Measurements from ENCODE around the gene NR4A2.

The NR4A2 gene

DNA sequence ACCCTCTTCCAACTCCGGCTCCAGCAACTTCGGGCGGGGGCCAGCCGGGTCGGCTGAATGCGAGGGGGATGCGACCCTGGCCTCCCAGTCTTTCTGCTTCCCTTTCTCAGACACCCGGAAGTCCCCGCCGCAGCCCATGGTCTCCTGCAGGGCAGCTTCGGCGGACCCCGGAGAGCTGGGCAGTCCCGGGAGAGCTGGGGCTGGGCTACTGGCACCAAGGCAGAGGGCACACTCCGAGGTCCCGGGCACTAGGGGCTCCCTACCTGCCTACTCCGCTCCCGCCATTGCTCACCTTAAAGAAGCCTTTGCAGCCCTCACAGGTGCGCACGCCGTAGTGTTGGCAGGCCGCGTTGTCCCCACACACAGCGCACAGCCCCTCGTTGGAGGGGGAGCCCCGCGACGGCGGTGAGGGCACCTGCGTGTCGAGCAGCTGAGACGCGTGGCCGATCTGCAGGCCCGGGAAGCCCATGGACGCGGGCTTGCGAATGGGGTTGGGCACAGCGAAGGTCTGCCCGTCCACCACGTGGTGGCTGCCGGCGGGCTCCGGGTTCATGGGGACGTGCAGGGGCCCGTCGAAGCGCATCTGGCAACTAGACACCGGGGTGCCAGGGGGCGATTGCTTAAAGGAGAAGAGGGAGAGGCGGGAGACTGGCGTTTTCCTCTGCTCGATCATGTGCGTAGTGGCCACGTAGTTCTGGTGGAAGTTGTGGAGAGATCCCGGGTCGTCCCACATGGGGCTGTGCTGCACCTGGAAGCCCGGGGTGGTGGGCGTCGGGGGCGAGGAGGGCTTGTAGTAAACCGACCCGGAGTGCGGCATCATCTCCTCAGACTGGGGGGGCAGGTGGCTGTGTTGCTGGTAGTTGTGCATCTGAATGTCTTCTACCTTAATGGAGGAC, 3.2 kb downstream of the NR4A2 start:
- Histone ChIP-seq H3K27me3 (ENCODE audit: control insufficient read depth, insufficient read depth, low read length) (peaks cover 97% of the 10 kb centered on the region), H3K4me3 (ENCODE audit: low read depth, low read length) (peak overlapping the region; percentile 63), H3K9ac (ENCODE audit: low read length) (no peak overlapping the region), H3K27ac (ENCODE audit: low read depth, low read length) (no peak overlapping the region), H3K4me1 (ENCODE audit: control insufficient read depth, insufficient read depth, low read length) (peaks cover 32% of the 10 kb centered on the region; the same call in 1 of the 2 replicates), H3K9me3 (ENCODE audit: control insufficient read depth, insufficient read depth, low read depth, low read length) (no peaks in the 10 kb centered on the region), H3K36me3 (ENCODE audit: control insufficient read depth, insufficient read depth, low read length) (no peaks in the 10 kb centered on the region)

- H3K36me3 ChIP-seq (ENCODE audit: control insufficient read depth, insufficient read depth, low read length), result no peaks in the 10 kb centered on the region
- H3K27ac ChIP-seq (ENCODE audit: low read depth, low read length), result no peak overlapping the region
- no peak overlapping the region for H3K9ac ChIP-seq (ENCODE audit: low read length)
- H3K4me3 ChIP-seq (ENCODE audit: low read depth, low read length), result peak overlapping the region; percentile 63
- H3K4me1 ChIP-seq (ENCODE audit: control insufficient read depth, insufficient read depth, low read length), result peaks cover 32% of the 10 kb centered on the region; the same call in 1 of the 2 replicates
- H3K27me3 ChIP-seq (ENCODE audit: control insufficient read depth, insufficient read depth, low read length), result peaks cover 100% of the 10 kb centered on the region
- no peaks in the 10 kb centered on the region for H3K9me3 ChIP-seq (ENCODE audit: control insufficient read depth, insufficient read depth, low read depth, low read length)
These were observed 4.5 kb downstream of the NR4A2 start for GRCh38 chr2:156327835-156328695.

GRCh38 chr2:156326526-156327095, 5.9 kb downstream of the NR4A2 start:
- H3K27me3 ChIP-seq (ENCODE audit: control insufficient read depth, insufficient read depth, low read length), result peaks cover 100% of the 10 kb centered on the region
- H3K4me3 ChIP-seq (ENCODE audit: low read depth, low read length), result no peak overlapping the region
- H3K4me1 ChIP-seq (ENCODE audit: control insufficient read depth, insufficient read depth, low read length), result peaks cover 36% of the 10 kb centered on the region
- H3K27ac ChIP-seq (ENCODE audit: low read depth, low read length), result no peak overlapping the region
- no peak overlapping the region for H3K9ac ChIP-seq (ENCODE audit: low read length)
- H3K36me3 ChIP-seq (ENCODE audit: control insufficient read depth, insufficient read depth, low read length), result no peaks in the 10 kb centered on the region
- no peaks in the 10 kb centered on the region for H3K9me3 ChIP-seq (ENCODE audit: control insufficient read depth, insufficient read depth, low read depth, low read length)

DNA sequence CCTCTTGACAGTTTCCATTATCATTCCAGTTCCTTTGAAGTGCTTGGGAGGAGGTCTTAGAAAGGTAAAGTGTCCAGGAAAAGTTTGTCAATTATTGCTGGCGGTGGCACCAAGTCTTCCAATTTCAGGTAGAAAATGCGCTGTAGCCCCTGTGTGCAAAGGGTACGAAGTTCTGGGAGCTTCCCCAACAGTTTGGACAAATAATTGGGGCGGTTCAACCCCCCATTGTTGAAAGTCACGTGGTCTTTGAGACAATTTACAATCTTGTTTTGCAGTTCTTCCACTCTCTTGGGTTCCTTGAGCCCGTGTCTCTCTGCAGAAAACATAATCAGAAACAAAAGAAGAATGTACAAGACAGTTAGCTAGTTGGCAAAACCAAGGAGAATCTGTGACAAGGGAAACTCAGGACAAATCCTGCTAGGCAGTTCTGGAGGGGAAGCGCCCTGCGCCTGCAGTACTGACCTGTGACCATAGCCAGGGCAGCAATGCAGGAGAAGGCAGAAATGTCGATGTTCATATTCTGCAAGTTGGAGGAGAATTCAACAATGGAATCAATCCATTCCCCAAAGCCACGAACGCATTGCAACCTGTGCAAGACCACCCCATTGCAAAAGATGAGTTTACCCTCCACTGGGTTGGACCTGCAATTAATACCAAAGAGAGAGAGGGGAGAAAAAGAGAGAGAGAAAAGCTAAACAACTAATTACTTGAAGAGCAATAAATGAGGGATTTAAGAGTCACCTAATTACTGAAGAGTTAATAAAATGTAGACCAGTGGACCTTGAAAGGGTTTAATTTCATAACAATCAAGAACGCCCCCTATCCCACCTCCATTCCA, 6.6 kb downstream of the NR4A2 start:
- H3K4me1 ChIP-seq (ENCODE audit: control insufficient read depth, insufficient read depth, low read length), result peaks cover 32% of the 10 kb centered on the region
- H3K4me3 ChIP-seq (ENCODE audit: low read depth, low read length), result no peak overlapping the region
- H3K9me3 ChIP-seq (ENCODE audit: control insufficient read depth, insufficient read depth, low read depth, low read length), result no peaks in the 10 kb centered on the region
- no peak overlapping the region for H3K27ac ChIP-seq (ENCODE audit: low read depth, low read length)
- H3K9ac ChIP-seq (ENCODE audit: low read length), result no peak overlapping the region
- H3K36me3 ChIP-seq (ENCODE audit: control insufficient read depth, insufficient read depth, low read length), result no peaks in the 10 kb centered on the region
- H3K27me3 ChIP-seq (ENCODE audit: control insufficient read depth, insufficient read depth, low read length), result peaks cover 100% of the 10 kb centered on the region

DNA sequence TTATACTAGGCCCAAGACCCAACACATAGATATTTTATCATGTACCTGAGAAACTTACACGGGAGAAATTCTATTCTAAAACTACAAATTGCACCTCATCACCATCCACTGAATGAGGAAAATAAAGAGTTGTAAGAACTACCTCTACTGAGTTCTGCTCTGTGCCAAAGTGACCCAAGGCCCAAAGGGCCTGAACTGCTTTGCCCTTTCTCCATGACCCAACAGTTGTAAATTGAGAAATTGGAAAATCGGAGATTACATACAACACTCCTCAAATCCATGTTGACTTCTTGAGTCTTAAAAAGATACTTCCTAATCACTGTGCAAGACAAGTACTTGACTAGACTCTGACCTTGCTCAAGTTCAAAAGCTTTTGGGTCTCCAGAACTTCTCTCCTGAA, 8.8 kb downstream of the NR4A2 start:
- Histone ChIP-seq H3K4me1 (ENCODE audit: control insufficient read depth, insufficient read depth, low read length) (peaks cover 28% of the 10 kb centered on the region), H3K36me3 (ENCODE audit: control insufficient read depth, insufficient read depth, low read length) (no peaks in the 10 kb centered on the region), H3K27ac (ENCODE audit: low read depth, low read length) (no peak overlapping the region), H3K27me3 (ENCODE audit: control insufficient read depth, insufficient read depth, low read length) (peaks cover 100% of the 10 kb centered on the region), H3K9me3 (ENCODE audit: control insufficient read depth, insufficient read depth, low read depth, low read length) (no peaks in the 10 kb centered on the region; the same call in 1 of the 2 replicates), H3K9ac (ENCODE audit: low read length) (no peak overlapping the region), H3K4me3 (ENCODE audit: low read depth, low read length) (no peak overlapping the region)

- H3K9ac ChIP-seq (ENCODE audit: low read length), result no peak overlapping the region
- peaks cover 28% of the 10 kb centered on the region for H3K4me1 ChIP-seq (ENCODE audit: control insufficient read depth, insufficient read depth, low read length)
- H3K4me3 ChIP-seq (ENCODE audit: low read depth, low read length), result peak overlapping the region; percentile 59
- no peaks in the 10 kb centered on the region for H3K36me3 ChIP-seq (ENCODE audit: control insufficient read depth, insufficient read depth, low read length)
- no peaks in the 10 kb centered on the region; the same call in 1 of the 2 replicates for H3K9me3 ChIP-seq (ENCODE audit: control insufficient read depth, insufficient read depth, low read depth, low read length)
- peaks cover 99% of the 10 kb centered on the region for H3K27me3 ChIP-seq (ENCODE audit: control insufficient read depth, insufficient read depth, low read length)
- H3K27ac ChIP-seq (ENCODE audit: low read depth, low read length), result no peak overlapping the region
These were observed 9.8 kb downstream of the NR4A2 start for GRCh38 chr2:156322686-156323231.

- H3K9me3 ChIP-seq (ENCODE audit: control insufficient read depth, insufficient read depth, low read depth, low read length), result no peaks in the 10 kb centered on the region; the same call in 1 of the 2 replicates
- no peaks in the 10 kb centered on the region for H3K36me3 ChIP-seq (ENCODE audit: control insufficient read depth, insufficient read depth, low read length)
- H3K4me3 ChIP-seq (ENCODE audit: low read depth, low read length), result peak overlapping the region; percentile 59
- no peak overlapping the region for H3K9ac ChIP-seq (ENCODE audit: low read length)
- H3K27me3 ChIP-seq (ENCODE audit: control insufficient read depth, insufficient read depth, low read length), result peaks cover 99% of the 10 kb centered on the region
- H3K4me1 ChIP-seq (ENCODE audit: control insufficient read depth, insufficient read depth, low read length), result peaks cover 25% of the 10 kb centered on the region
- no peak overlapping the region for H3K27ac ChIP-seq (ENCODE audit: low read depth, low read length)
These were observed 10.4 kb downstream of the NR4A2 start for GRCh38 chr2:156322051-156322685.

DNA sequence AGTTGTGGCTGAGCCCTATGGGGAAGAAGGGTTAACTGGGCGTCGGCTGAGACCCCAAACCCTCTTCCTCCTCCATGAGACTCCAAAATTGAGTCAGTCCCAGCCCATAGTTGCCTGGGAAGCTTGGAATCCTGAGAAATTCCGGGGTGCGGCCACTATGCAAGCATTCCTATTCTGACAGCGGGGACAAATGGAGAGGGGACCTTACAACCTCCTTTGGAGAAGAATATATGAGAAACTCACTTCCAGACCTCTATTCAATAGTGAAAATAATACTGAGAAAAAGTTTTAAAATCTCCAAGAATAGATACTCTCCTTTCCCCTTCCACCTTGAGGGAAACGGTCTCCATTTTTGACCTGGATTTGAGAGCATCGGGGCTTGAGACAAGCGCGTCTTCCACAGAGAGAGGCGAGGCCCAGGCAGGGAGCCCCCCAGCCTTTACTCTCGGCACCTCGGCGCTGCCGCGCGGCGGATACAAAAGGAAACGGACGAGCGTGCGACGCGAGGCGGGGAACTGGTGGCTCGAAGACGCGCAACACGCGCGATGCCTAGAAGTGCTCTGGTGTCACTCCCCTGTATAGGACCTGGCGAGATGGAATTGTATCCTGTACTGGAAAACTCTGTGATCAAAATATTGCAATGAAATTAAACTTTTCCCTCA, 11.1 kb downstream of the NR4A2 start:
- Histone ChIP-seq H3K4me1 (ENCODE audit: control insufficient read depth, insufficient read depth, low read length) (peaks cover 17% of the 10 kb centered on the region), H3K27me3 (ENCODE audit: control insufficient read depth, insufficient read depth, low read length) (peaks cover 94% of the 10 kb centered on the region), H3K9ac (ENCODE audit: low read length) (no peak overlapping the region), H3K4me3 (ENCODE audit: low read depth, low read length) (peak overlapping the region; percentile 59), H3K36me3 (ENCODE audit: control insufficient read depth, insufficient read depth, low read length) (no peaks in the 10 kb centered on the region), H3K9me3 (ENCODE audit: control insufficient read depth, insufficient read depth, low read depth, low read length) (no peaks in the 10 kb centered on the region; the same call in 1 of the 2 replicates), H3K27ac (ENCODE audit: low read depth, low read length) (no peak overlapping the region)

DNA sequence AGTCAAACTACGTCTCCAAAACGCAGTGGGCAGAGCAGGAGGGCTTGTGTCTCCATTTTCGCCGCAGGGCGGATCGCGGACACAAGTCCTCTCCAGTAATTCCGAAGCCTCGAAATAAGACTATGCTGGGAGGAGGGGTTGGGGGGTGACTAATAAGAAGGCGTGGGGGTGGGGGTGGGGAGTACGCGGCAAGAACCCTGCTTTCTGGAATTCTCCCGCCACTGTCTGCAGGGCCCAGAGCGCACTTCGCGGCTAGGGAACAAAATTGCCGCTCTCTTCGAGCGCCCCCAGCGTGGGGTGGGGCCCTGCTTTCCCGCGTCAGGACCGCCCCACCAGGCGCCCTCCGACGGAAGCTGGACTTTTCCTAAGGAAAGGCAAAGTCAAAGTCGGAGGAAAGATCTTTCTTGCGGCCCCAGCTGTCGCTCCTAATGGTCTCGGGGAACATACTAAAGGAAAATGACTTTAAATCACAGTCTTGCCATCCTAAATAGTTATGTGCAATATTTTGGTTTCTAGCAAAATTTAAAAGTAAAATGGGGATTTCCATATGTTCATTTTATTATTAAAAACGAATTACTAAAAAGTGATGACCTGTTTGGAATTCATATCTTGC, 11.9 kb downstream of the NR4A2 start:
- no peak overlapping the region for H3K9ac ChIP-seq (ENCODE audit: low read length)
- H3K27me3 ChIP-seq (ENCODE audit: control insufficient read depth, insufficient read depth, low read length), result peaks cover 90% of the 10 kb centered on the region
- H3K27ac ChIP-seq (ENCODE audit: low read depth, low read length), result no peak overlapping the region
- peaks cover 10% of the 10 kb centered on the region for H3K4me1 ChIP-seq (ENCODE audit: control insufficient read depth, insufficient read depth, low read length)
- no peaks in the 10 kb centered on the region for H3K36me3 ChIP-seq (ENCODE audit: control insufficient read depth, insufficient read depth, low read length)
- no peaks in the 10 kb centered on the region; the same call in 1 of the 2 replicates for H3K9me3 ChIP-seq (ENCODE audit: control insufficient read depth, insufficient read depth, low read depth, low read length)
- peak overlapping the region; percentile 59 for H3K4me3 ChIP-seq (ENCODE audit: low read depth, low read length)

Measured in HUES6 (cell line).